HG03460 (cell line): ENCODE measurements around the gene CYFIP1.
A peak's percentile ranks its signal among the peaks of the same experiment; 100 is the strongest.

Experiments used
- ATAC-seq: cut with Tn5 transposase; IDR thresholded peaks from one replicate; pipeline ENCODE4 v1.9.1; 2021; ENCODE audit not compliant: unreplicated experiment

CYFIP1 gene

DNA sequence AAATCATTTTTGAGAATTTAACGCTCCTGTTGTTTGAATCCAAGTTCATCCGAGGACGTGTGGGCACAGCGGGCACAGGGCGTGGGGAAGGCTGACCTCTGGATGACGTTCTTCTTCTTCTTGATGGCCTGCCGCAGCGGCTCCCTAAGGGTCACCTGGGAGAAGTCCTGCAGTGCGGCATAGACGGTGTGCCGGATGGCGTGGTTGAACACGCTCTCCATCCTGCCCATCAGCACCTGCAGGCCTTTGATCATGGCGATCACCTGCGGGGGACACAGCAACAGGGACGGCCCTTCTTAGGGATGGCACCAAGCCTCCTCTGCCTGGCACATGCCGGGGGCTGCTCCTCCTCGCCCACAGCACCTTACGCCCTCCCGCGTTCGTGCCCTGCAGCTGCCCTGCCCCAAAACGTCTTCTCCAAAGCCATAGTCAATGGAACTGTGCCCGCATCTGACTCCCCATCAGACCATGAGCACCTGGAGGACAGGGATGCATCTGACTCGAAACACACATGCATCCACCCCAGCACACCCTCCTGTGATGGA, 61.5 kb downstream of the CYFIP1 start:
- no peak for ATAC-seq

DNA sequence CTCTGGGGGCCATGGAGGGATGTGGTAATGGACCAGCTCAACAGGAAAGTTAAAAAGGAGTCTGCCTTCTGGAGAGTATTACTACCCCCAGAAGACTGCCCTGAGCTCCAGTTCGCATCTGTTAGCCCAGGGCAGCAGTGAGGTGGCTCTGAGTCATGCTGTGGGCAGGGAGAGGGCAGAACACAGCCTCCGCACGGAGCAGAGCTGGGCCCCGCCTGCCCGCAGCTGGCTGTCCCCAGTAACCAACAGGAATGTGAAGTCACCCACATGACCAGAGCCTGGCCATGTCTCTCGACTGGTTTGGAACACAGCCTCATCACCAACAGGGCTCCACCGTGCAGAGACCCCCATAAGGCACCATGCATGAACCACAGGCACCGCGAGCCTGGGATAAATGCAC, 62.1 kb downstream of the CYFIP1 start:
- no peak for ATAC-seq

- no peak for ATAC-seq
Observed at GRCh38 chr15:22917556-22917955, 62.6 kb downstream of the CYFIP1 start.

DNA sequence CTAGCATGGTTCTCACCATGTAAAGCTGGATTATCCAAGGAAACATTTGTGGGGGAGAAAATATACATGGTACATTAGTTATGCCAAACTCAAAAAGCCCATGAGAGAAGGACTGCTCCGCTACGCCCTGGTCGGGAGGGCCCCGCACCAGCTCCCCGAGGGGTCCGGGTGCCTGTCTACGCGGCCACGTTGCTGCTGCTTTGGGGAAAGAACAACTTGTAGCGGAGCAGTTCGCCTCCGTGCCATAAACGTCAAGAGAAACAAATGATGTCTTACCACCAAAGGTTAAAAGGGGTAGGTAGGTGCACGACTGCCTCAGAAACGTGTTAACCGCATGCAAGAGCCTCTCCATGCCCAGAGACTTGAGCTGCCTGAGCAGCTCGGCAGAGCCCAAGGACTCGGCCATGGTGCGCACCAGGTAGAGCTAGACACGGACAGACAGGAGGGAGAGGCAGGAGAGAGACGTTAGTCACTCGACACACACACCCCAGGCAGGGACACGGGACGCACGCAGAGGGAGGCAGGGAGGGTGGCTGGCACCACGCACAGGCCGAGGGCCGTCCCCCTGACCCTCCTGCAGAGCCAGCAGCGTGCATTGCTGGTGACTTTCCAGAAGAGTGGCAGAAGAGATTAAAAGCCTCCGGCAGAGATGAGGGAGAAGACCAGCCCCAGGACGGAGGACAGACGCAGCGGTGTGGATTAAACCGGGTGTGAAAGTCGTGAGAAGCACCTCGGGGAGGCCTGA, 63.4 kb downstream of the CYFIP1 start:
- no peak for ATAC-seq

DNA sequence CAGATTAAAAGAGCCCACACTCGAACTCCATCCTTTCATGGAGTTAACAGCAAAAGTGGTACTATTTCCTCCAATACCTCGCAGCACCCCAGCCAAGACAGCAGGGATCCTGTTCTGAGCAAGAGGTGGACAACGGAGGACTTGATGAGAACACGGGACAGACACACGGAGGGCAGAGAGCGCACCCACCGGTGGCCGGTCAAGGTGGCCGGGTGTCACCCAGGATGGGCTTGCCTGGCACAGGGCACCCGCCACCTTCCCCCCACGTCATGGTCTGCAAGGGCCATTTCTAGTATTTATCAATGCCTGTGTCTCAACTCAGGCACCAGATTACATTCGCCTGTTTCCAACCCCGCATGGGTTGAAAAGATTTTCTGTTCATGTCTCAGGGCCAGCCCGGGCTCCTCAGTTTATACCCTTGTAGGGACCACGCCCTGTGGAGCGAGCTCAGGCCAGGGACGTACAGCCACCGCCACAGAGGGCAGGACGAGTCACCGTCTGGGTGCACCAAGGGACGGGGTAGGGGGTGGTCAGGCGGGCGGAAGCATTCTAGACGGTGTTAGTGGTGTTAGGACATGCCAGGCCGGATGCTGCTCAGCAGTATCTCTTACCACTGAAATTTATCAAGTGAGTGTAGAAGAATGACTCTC, 64.2 kb downstream of the CYFIP1 start:
- no peak for ATAC-seq

GRCh38 chr15:22913646-22914380, 66.4 kb downstream of the CYFIP1 start:
- ATAC-seq: no peak

DNA sequence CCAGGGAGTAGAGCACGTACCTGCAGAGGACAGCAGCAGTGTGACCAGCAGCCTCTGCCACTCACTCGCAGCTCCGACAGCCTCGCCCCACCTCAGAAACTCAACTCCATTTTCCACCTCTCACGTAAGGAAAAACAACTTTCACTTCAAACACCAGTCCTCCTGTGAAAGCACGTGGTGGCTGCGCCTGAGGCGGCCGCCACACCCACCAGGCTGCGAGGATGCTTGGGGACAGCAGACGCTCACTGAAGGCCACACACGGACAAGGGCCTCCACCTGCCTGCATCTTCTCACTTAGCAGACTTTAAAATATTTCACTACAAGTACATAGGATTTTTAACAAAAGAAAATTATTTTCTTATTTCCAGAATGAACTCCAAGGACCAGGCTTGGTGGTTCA, 67.9 kb downstream of the CYFIP1 start:
- ATAC-seq: no peak

- ATAC-seq: no peak
Observed at GRCh38 chr15:22911306-22911705, 68.9 kb downstream of the CYFIP1 start.

- no peak for ATAC-seq
Observed at GRCh38 chr15:22908830-22909229, 71.3 kb downstream of the CYFIP1 start.

- no peak for ATAC-seq
Observed at GRCh38 chr15:22907161-22907950, 72.8 kb downstream of the CYFIP1 start.

GRCh38 chr15:22904736-22905135, 75.4 kb downstream of the CYFIP1 start:
- ATAC-seq: no peak

DNA sequence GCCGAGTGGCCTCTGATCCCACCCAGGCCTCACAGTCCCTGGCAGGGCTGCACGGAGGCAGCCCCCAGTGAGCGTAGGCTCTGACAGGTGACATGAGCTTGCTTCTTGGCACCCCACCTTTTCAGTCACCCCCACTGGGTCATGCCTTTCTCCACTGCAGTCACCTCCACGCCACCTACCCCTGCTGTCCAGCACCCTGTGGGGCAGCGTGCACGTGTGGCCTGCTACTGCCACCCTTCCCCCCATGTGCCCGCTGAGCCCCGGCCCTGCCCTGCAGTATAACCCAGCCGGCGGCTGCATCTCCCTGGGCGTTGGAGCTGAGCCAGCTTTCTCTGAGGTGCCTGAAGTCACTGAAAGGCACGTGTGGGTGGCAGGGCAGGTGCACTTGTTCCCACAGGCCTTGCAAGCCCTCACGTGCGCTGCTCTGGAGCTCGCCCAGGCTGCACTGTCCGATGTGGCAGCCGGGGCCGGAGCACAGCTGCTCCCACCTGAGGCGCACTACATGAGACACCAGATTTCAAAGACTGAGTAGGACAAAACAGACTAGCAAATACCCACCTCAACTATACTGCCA, 76.1 kb downstream of the CYFIP1 start:
- no peak for ATAC-seq

- no peak for ATAC-seq
Observed at GRCh38 chr15:22903427-22903826, 76.7 kb downstream of the CYFIP1 start.

- ATAC-seq: no peak
Observed at GRCh38 chr15:22902981-22903380, 77.2 kb downstream of the CYFIP1 start.

- ATAC-seq: no peak
Observed at GRCh38 chr15:22902578-22902977, 77.6 kb downstream of the CYFIP1 start.

DNA sequence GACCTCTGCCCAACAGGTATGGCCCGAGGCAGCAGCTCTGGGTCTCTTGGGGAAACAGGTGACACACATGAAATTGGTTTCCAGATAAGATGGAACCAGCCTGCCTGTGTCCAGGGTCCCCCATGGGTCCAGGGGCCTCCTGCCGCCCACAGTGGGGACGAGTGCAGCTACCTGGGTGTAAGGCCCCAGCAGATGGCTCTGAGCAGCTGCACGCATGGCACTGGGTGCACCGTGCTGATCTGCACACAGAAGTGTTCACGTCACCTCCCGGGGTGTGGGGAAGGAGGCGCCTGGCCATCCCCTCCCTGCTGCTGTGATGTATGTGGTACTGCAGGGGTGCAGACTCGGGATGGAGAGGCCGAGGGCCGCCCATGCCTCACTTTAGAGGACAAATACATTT, 78.1 kb downstream of the CYFIP1 start:
- no peak for ATAC-seq

DNA sequence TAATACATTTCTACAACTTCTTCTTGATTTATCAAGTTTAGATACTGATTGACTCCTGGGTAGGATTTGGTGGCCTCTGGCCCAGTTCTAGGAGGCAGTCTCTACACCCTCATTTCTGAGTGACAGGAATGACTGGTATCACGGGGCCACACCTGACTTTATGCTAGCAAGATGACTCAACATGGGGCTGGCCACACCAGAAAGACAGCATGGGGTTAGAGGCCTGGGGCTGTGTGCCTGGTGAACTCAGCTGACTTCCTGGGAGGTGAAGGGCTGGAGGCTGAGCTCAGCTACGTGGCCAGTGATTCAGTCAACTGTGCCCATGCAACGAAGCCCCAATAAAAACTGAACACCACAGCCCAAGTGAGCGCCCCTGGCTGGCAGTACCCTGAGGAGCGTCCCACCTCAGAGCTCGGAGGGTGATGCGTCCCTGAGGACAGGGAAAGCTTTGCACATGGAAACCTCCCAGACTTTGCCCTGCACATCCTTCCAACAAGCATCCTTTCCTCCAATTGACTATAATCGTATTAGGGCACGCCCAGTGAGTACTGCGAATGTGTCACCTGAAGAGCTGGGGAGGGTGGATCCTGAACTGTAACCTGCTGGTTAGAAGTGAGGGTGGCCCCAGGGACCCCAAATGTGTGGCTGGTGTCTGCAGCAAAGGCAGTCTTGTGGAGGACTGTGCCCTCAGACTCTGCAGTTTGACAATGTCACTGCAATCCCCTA, 84.5 kb downstream of the CYFIP1 start:
- ATAC-seq: peak; percentile 71

DNA sequence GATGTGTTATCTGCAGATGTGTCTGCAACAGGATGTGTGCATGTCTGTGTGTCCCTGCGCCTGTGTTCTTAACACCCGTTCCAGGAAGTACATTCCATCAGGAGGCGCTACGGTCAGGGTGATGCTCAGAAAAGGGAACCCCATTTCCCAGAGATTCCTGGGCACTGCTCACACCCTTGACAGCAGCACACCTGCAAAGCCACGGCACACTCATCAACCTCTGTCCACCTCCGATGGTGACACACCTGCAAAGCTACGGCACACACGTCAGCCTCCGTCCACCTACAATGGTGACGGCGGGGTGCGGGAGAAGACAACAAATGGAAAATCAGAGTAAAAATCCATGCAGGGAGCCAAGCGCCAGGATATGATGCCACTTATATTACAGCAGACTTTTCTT, 86.3 kb downstream of the CYFIP1 start:
- ATAC-seq: no peak

- ATAC-seq: no peak
Observed at GRCh38 chr15:22893081-22893480, 87.1 kb downstream of the CYFIP1 start.

DNA sequence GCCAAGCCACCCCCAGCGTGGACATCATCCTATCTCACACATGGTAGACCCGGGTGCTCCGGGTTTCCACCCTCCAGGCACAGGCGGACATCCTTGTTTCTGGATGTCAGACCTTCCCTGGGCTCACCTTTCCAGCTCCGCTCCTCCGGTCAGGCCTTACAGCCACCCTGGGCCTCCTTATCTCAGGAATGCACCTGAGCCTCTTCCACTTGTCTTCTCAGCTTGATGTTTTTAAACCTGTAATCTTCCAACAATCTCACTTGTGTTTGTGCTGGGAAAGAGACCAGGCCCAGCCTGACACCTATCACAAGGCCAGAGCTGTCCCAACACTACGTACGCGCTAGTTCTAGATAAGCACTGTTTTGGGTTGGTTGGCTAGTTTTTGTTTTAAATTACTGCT, 87.8 kb downstream of the CYFIP1 start:
- ATAC-seq: no peak
